RPMI7951 (cell line): Measurements from ENCODE around the gene GPATCH8. TPM values are rescaled to one million over a fixed set of nuclear protein-coding genes. Genes with fewer than 3 reads are reported as not detected.

Source experiments
- DNase-seq: peaks from one replicate; pipeline ENCODE4 v3.0.0-alpha.2; 2012; ENCODE audit warnings: low read depth
- total RNA-seq: library from RNA; depleted of rRNA; stranded (reverse); fragments of >200 nt; shearing (Covaris generic); gene quantifications from 2 replicates; pipeline ENCODE4 v1.2.3, GENCODE V29; 2014

The GPATCH8 gene
- total RNA-seq, 1 experiment from 2014 or later = 11.3 TPM

DNA sequence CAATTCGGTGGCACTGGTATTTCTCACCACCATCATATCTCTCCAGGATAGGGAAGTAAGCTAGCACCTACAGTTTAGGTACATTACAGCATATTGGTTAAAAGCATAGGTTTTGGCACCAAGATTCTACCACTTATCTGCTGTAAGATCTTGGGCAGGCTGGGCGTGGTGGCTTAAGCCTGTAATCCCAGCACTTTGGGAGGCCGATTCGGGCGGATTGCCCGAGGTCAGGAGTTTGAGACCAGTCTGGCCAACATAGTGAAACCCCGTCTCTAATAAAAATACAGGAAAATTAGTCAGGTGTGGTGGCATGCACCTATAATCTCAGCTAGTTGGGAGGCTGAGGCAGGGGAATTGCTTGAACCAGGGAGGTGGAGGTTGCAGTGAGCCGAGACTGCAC lies 51.4 kb downstream of the GPATCH8 start:
- DNase-seq = no peak

- DNase-seq = no peak
These were observed 52.1 kb downstream of the GPATCH8 start for GRCh38 chr17:44451016-44451627.

GRCh38 chr17:44448412-44448811 lies 54.8 kb downstream of the GPATCH8 start:
- no peak for DNase-seq

DNA sequence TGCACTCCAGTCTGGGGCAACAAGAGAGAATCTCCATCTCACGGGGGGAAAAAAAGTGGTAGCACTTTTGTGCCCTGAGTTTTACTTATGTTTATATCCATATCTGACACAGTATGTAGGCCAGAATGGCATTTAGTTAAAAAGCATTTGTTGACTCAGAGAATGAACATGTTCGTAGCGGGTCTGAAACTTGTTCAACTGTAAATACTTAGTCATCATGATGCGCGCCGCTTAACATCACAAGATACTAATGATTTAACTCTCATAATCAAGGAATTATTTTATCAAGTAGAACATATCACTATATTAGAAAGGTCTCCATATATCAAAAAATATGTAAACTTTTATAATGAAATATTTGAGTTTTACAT lies 58.5 kb downstream of the GPATCH8 start:
- DNase-seq = peak; percentile 54

- DNase-seq = no peak
These were observed 60.4 kb downstream of the GPATCH8 start for GRCh38 chr17:44442806-44443205.

- no peak for DNase-seq
These were observed 64.0 kb downstream of the GPATCH8 start for GRCh38 chr17:44439168-44439567.

GRCh38 chr17:44438636-44439035 lies 64.6 kb downstream of the GPATCH8 start:
- no peak for DNase-seq

GRCh38 chr17:44436336-44436735 lies 66.9 kb downstream of the GPATCH8 start:
- no peak for DNase-seq

DNA sequence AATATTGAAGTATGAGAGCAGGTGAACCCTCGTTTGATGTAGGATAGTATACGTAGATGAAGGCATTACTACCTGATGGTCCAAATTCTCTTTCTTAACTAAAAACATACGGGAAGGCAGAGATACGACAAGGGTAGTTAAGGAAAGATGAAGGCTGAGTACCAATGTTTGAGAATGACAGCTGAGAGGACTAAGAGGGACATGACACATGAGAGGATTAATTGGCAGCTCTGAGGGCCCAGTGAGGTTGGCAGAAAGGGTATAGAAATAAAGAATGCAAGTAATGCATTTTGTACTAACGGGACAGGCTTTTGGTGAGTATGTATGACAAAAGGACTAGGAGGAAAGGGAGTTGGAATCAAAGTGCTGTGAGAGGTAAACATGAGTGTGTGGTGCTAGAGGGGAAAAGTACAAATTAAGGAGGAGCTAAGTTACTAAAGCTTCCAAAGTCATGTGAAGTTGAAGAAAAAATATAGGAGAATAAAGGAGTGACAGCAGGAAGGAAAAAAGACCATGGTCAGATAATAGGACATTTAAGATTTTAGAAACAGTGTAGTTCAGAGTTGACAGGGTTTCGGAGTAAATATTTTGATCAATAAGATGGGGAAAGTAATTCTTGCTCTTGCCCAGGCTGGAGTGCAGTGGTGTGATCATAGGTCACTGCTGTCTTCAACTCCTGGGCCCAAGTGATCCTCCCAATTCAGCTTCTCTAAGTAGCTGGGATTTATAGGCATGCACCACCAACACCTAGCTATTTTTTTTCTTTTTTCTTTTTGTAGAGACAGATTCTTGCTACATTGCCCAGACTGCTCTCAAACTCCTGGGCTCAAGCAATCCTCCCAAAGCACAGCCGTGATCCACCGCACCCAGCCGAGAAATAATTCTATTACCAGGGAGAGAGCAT lies 70.7 kb downstream of the GPATCH8 start:
- no peak for DNase-seq

DNA sequence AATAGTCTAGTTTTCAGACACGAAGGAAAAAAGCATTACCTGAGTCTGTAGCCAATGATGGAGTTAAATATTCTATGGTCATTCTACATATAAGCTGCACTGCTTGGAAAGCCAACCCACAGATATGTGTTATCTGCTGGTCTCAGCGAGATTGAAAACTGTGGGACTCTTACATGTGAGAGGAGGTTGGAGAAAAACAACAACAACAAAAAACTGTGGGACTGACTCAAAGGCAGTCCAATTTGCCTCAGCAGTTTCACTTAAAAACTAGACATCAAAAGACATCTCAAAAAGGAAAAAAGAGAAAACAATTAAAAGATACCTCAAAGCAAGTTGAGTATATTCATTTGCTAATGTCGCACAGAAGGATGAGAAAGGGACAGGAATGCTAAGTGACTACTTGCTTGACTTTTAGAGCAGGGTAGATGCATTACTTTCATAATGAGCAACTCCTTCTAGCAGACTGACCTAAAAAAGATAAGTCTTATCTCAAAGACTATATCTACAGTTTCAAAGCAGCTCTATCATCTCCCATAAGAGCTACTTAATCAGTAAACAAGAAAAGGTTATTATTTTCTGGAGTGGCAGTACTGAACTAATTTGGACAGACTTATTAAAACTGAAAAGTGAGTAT lies 78.3 kb downstream of the GPATCH8 start:
- no peak for DNase-seq

- peak; percentile 3 for DNase-seq
These were observed 85.7 kb downstream of the GPATCH8 start for GRCh38 chr17:44417553-44417952.

DNA sequence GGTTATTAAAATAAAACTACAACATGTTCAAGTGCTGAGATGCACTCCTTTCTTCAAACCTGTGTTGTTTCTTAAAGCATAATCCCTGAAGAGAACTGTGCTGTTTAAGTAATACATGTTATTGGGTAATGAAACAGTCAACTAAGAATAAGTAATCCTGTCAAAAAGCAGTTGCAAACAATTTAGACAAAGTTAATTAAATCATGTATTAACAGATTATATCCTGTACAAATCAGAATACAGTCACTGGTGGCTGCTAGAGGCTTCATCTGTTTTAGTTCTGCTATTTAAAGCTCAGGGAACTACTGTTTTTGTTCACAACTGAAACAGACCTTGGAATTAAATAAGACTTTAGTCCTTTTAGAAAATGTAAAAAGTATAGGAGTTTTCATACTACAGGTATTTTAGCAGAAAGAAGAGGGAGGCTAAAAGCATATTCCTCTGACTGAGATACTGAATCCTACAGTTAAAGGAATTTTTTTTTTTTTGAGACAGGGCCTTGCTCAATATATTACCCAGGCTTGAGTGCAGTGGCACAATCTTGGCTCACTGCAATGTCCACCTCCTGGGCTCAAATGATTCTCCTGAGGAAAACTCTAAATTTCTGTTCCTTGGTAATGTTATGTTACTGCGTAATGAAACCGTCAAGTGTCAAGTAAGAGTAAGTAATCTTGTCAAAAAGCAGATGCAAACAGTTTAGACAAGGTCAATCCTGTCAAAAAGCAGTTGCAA lies 86.5 kb downstream of the GPATCH8 start:
- DNase-seq = no peak

- DNase-seq = no peak
These were observed 88.6 kb downstream of the GPATCH8 start for GRCh38 chr17:44414394-44415155.

DNA sequence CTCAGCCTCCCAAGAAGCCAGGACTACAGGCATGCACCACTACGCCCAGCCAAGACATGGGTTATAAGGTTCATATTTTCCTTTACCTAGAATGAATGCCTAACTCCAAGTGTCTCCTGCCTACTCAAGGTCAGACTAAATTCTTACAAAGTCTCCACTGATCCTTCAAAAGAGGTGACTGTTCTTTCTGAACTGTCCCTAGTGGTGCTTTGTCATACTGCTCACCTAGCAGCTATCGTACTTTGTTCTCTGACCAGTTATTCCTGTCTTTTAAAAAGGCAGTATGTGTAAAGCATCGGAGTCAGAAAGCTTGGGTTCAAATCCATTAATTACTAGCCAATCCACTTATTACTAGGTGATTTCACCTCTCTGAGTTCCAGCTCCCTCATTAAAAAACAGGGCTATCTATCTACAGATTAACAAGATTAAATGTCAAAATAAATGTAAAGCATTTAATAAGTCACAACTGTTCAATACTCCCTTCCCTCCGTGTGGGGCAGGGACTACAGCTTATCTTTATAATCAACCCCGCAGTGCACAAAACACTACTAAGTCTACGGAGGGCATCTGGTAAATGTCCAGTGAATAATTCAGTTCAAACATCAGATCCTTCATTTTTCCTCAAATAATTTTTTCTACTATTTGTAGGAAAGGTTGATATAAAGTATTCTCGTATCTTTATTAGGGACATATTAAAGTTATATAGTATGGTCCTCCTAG lies 93.7 kb downstream of the GPATCH8 start:
- DNase-seq = no peak

DNA sequence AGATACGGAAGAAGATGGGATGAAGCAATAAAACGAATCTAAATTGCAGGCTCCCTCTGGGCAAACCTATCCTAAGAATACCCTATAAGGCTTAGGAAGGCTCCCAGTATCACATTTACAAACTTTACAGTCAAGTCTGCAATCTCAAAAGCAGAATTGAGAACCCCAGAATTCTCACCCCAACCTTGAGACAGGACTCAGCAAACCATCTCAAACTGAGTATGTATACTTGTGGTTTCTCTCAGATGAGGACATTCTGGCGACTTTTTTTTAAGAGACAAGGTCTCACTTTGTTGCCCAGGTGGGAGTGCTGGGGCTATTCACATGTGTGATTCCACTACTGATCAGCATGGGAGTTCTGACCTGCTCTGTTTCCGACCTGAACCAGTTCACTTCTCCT lies 94.4 kb downstream of the GPATCH8 start:
- DNase-seq = no peak

DNA sequence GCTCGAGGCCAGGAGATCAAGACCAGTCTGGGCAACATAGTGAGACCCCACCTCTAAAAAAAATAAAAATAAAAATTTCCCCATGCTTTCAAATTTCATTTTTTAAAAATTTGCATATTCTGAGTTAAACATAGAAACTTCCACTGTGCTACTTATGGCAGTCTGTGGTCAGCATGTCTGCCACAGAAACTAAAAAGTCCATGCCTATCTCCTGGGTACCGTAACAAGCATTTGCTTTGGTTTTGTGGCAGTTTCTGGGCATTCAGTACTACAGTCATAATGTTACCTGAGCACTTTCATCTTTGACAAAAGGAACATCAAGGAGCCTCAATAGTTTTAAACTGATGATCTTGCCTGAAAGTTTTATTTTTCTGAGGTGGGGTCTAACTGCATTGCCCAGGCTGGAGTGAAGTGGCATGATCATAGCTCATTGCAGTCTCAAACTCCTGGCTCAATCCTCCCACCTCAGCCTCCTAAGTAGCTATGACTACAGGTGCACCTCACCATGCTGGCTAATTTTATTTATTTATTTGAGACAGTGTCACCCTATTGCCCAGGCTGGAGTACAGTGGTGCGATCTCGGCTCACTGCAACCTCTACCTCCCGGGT lies 100.5 kb downstream of the GPATCH8 start:
- DNase-seq = no peak

- DNase-seq = peak; percentile 7
These were observed 102.9 kb downstream of the GPATCH8 start for GRCh38 chr17:44400226-44400847.

GRCh38 chr17:44398692-44399691 lies 104.2 kb downstream of the GPATCH8 start:
- no peak for DNase-seq
